Panc1 (cell line): ENCODE measurements around the gene CDH23. TPM values are rescaled to one million over a fixed set of nuclear protein-coding genes. Genes with fewer than 3 reads are reported as not detected.

Experiments used
- ATAC-seq: fragments of 200-7000 bp; cut with Tn5 transposase; 2 replicates; pipeline ENCODE4 v1.9.1; 2020; ENCODE audit warnings: mild to moderate bottlenecking, moderate library complexity
- BruUV-seq: library from RNA; stranded (reverse); fragments of 400-500 nt; replicated peaks from 2 replicates; lab custom pipeline; 2021; lab: Mats Ljungman, UMichigan
- CTCF ChIA-PET: fragments of 300-600 bp; sonication (Branson Sonifier 250); formaldehyde crosslinking; loops from one replicate; lab custom pipeline; 2022; ENCODE audit warnings: antibody characterized with exemption; lab: Charles Lee
- POLR2A ChIA-PET: fragments of 300-600 bp; sonication (Branson Sonifier 250); formaldehyde crosslinking; loops from one replicate; lab custom pipeline; 2022; ENCODE audit warnings: antibody characterized with exemption; lab: Charles Lee
- DNase-seq: peaks from one replicate; pipeline ENCODE4 v3.0.0-alpha.2; 2010; ENCODE audit warnings: low read depth, low spot score
- H3K27ac ChIP-seq: 2 replicates; pipeline ENCODE4 v1.5.1; 2011; ENCODE audit warnings: mild to moderate bottlenecking, low read length, inconsistent platforms
- H3K27me3 ChIP-seq: fragments of 200-500 bp; sonication (Bioruptor generic); 2 replicates; pipeline ENCODE4 v1.6.0; 2014; ENCODE audit warnings: low read length, inconsistent platforms; ENCODE audit not compliant: control insufficient read depth, insufficient read depth
- H3K36me3 ChIP-seq: fragments of 200-500 bp; sonication (Bioruptor generic); 2 replicates; pipeline ENCODE4 v1.5.1; 2014; ENCODE audit warnings: inconsistent platforms, mild to moderate bottlenecking, low read length, moderate library complexity; ENCODE audit not compliant: control insufficient read depth, insufficient read depth
- H3K4me1 ChIP-seq: 2 replicates; pipeline ENCODE4 v1.5.1; 2011; ENCODE audit warnings: inconsistent platforms, mild to moderate bottlenecking, low read length, moderate library complexity; ENCODE audit not compliant: control insufficient read depth, insufficient read depth
- H3K4me3 ChIP-seq, 2 experiments: 2 replicates each; pipeline ENCODE4 v1.5.1; 2011 to 2012; ENCODE audit warnings: low read depth in 2 of 2, low read length in 2 of 2, mild to moderate bottlenecking in 2 of 2, inconsistent platforms in 1 of 2, moderate library complexity in 1 of 2
- H3K9me3 ChIP-seq: fragments of 200-500 bp; sonication (Bioruptor generic); 2 replicates; pipeline ENCODE4 v1.5.1; 2014; ENCODE audit warnings: low read depth, mild to moderate bottlenecking, inconsistent platforms, low read length, moderate library complexity; ENCODE audit not compliant: control insufficient read depth, insufficient read depth
- POLR2AphosphoS5 ChIP-seq: IDR thresholded peaks from 2 replicates; pipeline ENCODE4 v1.6.1; 2012; ENCODE audit warnings: mild to moderate bottlenecking, low read depth, low read length, moderate library complexity
- SIN3A ChIP-seq: IDR thresholded peaks from 2 replicates; pipeline ENCODE4 v1.6.1; 2012; ENCODE audit warnings: low read depth, mild to moderate bottlenecking, low read length, moderate library complexity, borderline replicate concordance; ENCODE audit not compliant: insufficient read depth
- TCF7L2 ChIP-seq: IDR thresholded peaks from 2 replicates; pipeline ENCODE4 v1.6.1; 2011; ENCODE audit warnings: mild to moderate bottlenecking, low read depth, low read length, inconsistent platforms
- in situ Hi-C: cut with HindIII; loops from 2 replicates; pipeline ENCODE4 v1.10.0; 2016; ENCODE audit warnings: low sequenced_read_pairs, low pct_unique_long_range_greater_than_20kb
- intact Hi-C: fragments of 100-400 bp; cut with micrococcal nuclease; formaldehyde crosslinking; loops from one replicate; pipeline ENCODE4 v1.10.0; 2022; ENCODE audit not compliant: unreplicated experiment
- total RNA-seq: library from RNA; stranded (reverse); gene quantifications from one replicate; pipeline ENCODE4 v1.2.1, GENCODE V29; 2021; ENCODE audit not compliant: unreplicated experiment
- TF ChIP-seq, protein P1 (sequence below): fragments of 450-650 bp; IDR thresholded peaks from 2 replicates; pipeline ENCODE4 v1.5.1; 2017; ENCODE audit warnings: mild to moderate bottlenecking
- TF ChIP-seq, protein P2 (sequence below), 2 experiments: IDR thresholded peaks; 2 replicates each; pipeline ENCODE4 v1.6.1; 2011 to 2012; ENCODE audit warnings: low read depth in 2 of 2, control low read depth in 1 of 2, low read length in 1 of 2, mild to moderate bottlenecking in 1 of 2, moderate library complexity in 1 of 2; ENCODE audit not compliant: insufficient read depth in 1 of 2

CDH23 gene
- total RNA-seq, 1 experiment from 2014 or later: 2.7 TPM

DNA sequence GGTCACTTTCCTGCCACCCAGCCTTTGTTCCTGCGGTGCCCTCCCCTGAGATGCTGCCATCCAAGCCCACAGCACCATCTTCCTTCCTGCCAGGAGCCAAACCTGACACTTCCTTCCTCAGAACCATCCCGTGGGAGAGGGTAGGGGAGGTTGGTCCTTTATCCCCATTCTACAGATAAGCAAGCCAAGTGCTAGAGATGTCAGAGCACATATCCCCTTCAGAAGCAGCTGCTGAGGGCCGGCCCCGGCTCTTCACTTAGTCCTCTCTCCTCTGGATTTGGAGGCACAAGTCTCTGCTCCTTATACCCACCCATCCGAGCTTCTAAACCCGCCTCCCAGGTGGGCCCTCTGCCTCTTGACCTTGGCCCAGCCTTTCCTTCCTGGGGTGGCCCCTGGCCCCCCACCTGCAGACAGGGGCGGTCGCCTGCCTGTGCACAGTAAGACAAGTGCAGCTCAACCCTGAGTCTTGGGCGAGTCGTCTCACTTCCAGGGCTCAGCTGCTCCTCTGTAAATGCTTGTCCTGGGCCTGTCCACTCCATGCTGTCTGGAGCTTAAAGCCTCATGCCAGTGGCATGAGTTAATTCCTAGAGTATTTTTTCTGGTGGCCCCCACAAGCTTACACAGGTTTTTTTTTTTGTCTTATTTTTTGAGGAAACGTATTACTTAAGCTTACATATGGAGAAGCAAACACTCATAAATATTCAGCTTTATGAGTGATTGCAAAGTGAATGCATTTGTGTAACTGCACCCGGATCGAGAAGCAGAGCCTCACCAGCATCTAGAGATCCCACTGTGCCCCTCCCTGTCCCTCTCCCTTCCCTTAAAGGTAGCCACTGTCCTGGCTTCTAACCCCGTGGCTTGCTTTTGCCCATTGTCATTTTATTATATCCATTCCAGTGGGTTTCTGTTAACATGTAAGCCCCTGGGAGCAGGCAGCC is 125.1 kb downstream of the CDH23 start:
- TF ChIP-seq, protein P1, sequence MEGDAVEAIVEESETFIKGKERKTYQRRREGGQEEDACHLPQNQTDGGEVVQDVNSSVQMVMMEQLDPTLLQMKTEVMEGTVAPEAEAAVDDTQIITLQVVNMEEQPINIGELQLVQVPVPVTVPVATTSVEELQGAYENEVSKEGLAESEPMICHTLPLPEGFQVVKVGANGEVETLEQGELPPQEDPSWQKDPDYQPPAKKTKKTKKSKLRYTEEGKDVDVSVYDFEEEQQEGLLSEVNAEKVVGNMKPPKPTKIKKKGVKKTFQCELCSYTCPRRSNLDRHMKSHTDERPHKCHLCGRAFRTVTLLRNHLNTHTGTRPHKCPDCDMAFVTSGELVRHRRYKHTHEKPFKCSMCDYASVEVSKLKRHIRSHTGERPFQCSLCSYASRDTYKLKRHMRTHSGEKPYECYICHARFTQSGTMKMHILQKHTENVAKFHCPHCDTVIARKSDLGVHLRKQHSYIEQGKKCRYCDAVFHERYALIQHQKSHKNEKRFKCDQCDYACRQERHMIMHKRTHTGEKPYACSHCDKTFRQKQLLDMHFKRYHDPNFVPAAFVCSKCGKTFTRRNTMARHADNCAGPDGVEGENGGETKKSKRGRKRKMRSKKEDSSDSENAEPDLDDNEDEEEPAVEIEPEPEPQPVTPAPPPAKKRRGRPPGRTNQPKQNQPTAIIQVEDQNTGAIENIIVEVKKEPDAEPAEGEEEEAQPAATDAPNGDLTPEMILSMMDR: no peak
- TF ChIP-seq POLR2AphosphoS5 (no peak), TCF7L2 (no peak), SIN3A (no peak)
- TF ChIP-seq, protein P2, sequence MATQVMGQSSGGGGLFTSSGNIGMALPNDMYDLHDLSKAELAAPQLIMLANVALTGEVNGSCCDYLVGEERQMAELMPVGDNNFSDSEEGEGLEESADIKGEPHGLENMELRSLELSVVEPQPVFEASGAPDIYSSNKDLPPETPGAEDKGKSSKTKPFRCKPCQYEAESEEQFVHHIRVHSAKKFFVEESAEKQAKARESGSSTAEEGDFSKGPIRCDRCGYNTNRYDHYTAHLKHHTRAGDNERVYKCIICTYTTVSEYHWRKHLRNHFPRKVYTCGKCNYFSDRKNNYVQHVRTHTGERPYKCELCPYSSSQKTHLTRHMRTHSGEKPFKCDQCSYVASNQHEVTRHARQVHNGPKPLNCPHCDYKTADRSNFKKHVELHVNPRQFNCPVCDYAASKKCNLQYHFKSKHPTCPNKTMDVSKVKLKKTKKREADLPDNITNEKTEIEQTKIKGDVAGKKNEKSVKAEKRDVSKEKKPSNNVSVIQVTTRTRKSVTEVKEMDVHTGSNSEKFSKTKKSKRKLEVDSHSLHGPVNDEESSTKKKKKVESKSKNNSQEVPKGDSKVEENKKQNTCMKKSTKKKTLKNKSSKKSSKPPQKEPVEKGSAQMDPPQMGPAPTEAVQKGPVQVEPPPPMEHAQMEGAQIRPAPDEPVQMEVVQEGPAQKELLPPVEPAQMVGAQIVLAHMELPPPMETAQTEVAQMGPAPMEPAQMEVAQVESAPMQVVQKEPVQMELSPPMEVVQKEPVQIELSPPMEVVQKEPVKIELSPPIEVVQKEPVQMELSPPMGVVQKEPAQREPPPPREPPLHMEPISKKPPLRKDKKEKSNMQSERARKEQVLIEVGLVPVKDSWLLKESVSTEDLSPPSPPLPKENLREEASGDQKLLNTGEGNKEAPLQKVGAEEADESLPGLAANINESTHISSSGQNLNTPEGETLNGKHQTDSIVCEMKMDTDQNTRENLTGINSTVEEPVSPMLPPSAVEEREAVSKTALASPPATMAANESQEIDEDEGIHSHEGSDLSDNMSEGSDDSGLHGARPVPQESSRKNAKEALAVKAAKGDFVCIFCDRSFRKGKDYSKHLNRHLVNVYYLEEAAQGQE (IDR thresholded peaks at IDR 0.05; ENCODE audit: insufficient read depth in 1 of 2, low read depth in 2 of 2, low read length in 1 of 2): no peak
- Histone ChIP-seq H3K27ac (no peak overlapping the region), H3K4me3 (no peak overlapping the region), H3K27me3 (peaks cover 12% of the 10 kb centered on the region), H3K36me3 (no peaks in the 10 kb centered on the region), H3K9me3 (no peaks in the 10 kb centered on the region), H3K4me1 (no peaks in the 10 kb centered on the region)
- CTCF ChIA-PET: interaction anchor here (0.7 kb wide), 1 partner anchor 14 kb away, joined by 3 read pairs; no protein-coding TSS in a partner anchor
- POLR2A ChIA-PET: no interaction called here
- in situ Hi-C loops (no loop called here), intact Hi-C loops (no loop called here)
- no TSS peak for BruUV-seq
- no peak for DNase-seq
- no peak for ATAC-seq

DNA sequence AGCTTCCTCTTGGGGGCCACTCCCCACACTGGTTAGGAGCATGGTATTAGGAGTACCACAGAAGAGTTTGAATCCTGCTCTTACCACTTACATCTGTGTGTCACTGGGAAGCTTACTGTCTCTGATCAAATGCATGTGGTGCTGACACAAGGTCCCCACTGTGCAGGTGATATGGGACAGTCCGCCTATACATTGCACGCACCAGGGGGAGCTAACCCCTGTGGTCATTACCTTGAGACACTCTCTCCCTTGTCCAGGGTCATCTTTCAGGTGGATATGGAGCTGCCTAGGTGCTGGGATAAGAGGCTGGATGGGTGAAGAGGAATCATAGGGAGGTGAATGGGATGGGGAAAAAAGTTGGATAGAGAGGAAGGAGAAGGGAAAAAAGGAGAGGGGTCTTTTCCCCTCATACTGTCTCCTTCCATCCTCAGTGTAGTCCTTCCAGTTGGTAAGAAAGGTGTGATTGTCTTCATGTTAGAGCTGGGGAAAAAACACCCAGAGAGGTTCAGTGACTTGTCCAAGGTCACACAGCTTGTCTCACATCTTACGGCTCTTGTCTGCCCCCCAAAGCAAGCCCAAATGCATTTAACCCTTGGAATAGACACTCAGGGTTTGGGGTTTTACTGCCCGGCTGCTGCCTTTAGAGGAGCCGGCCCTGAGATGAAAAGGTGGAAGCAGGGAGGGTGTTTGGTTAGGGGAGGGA is 125.9 kb downstream of the CDH23 start:
- no TSS peak for BruUV-seq
- ChIA-PET POLR2A (no interaction called here), CTCF (interaction anchor here (0.7 kb wide), 1 partner anchor 14 kb away, joined by 3 read pairs; no protein-coding TSS in a partner anchor)
- in situ Hi-C loops (no loop called here), intact Hi-C loops (no loop called here)
- DNase-seq (no peak), ATAC-seq (no peak; the same call in 1 of the 2 replicates)
- H3K9me3 ChIP-seq: no peaks in the 10 kb centered on the region
- no peak overlapping the region for H3K4me3 ChIP-seq
- no peak for TF ChIP-seq TCF7L2
- TF ChIP-seq POLR2AphosphoS5: no peak
- TF ChIP-seq, protein P1: no peak
- TF ChIP-seq SIN3A: no peak
- TF ChIP-seq, protein P2 (IDR thresholded peaks at IDR 0.05; ENCODE audit: insufficient read depth in 1 of 2, low read depth in 2 of 2, low read length in 1 of 2): no peak
- no peak overlapping the region for H3K27ac ChIP-seq
- H3K27me3 ChIP-seq: peaks cover 12% of the 10 kb centered on the region
- no peaks in the 10 kb centered on the region for H3K36me3 ChIP-seq
- H3K4me1 ChIP-seq: no peaks in the 10 kb centered on the region
